SK-N-SH (cell line): Measurements from ENCODE around the gene UBAP1L.

Experiments used
- CHD2 ChIP-seq: fragments of 150-350 bp; IDR thresholded peaks from 2 replicates; pipeline ENCODE4 v1.6.1; 2018; ENCODE audit warnings: low read length; ENCODE audit not compliant: partially characterized antibody
- CTCF ChIP-seq: fragments of 200-600 bp; sonication (generic); IDR thresholded peaks from 2 replicates; pipeline ENCODE4 v1.6.1; 2017; ENCODE audit warnings: antibody characterized with exemption, mild to moderate bottlenecking, moderate library complexity
- ELF1 ChIP-seq: IDR thresholded peaks from 2 replicates; pipeline ENCODE4 v1.4.0; 2012
- EP300 ChIP-seq, 2 experiments: IDR thresholded peaks; 2 replicates each; pipeline versions ENCODE4 v1.4.0 to v1.6.1; 2012; ENCODE audit warnings: borderline replicate concordance in 1 of 2, low read depth in 1 of 2, low read length in 1 of 2
- EZH2phosphoT487 ChIP-seq: fragments of 200-600 bp; sonication (generic); IDR thresholded peaks from 2 replicates; pipeline ENCODE4 v1.6.1; 2017; ENCODE audit warnings: low read depth, mixed run types, mild to moderate bottlenecking, antibody characterized with exemption, moderate library complexity, borderline replicate concordance
- FOXJ3 ChIP-seq: sonication (generic); formaldehyde crosslinking; IDR thresholded peaks from 2 replicates; pipeline ENCODE4 v1.5.1; 2020; ENCODE audit warnings: mild to moderate bottlenecking, missing genetic modification reagents
- FOXM1 ChIP-seq: IDR thresholded peaks from 2 replicates; pipeline ENCODE4 v1.4.0; 2012; ENCODE audit warnings: low read depth, mild to moderate bottlenecking
- GATA2 ChIP-seq: sonication (generic); formaldehyde crosslinking; IDR thresholded peaks from 2 replicates; pipeline ENCODE4 v1.5.0; 2020; ENCODE audit warnings: mild to moderate bottlenecking, missing genetic modification reagents
- JUND ChIP-seq: IDR thresholded peaks from 2 replicates; pipeline ENCODE4 v1.4.0; 2012
- MXI1 ChIP-seq: IDR thresholded peaks from 2 replicates; pipeline ENCODE4 v1.6.1; 2012; ENCODE audit warnings: mild to moderate bottlenecking, low read depth, low read length, improper control_type of control experiment
- RFX5 ChIP-seq: IDR thresholded peaks from 2 replicates; pipeline ENCODE4 v1.6.1; 2012; ENCODE audit warnings: mild to moderate bottlenecking, improper control_type of control experiment, low read length
- YY1 ChIP-seq: IDR thresholded peaks from 2 replicates; pipeline ENCODE4 v1.4.0; 2012; ENCODE audit warnings: low read depth, mild to moderate bottlenecking
- TF ChIP-seq, protein P1 (sequence below): IDR thresholded peaks from 2 replicates; pipeline ENCODE4 v1.6.1; 2012; ENCODE audit warnings: mild to moderate bottlenecking, low read depth, low read length, moderate library complexity
- TF ChIP-seq, protein P2 (sequence below): IDR thresholded peaks from 2 replicates; pipeline ENCODE4 v1.4.0; 2012; ENCODE audit warnings: low read depth

- TF ChIP-seq CTCF (no peak), MXI1 (no peak), FOXJ3 (CRISPR knock-in tag) (no peak), YY1 (no peak), ELF1 (no peak), RFX5 (no peak), CHD2 (no peak), EZH2phosphoT487 (no peak), JUND (no peak), EP300 (IDR thresholded peaks at IDR 0.05; ENCODE audit: borderline replicate concordance in 1 of 2, low read depth in 1 of 2, low read length in 1 of 2) (no peak), GATA2 (CRISPR knock-in tag) (no peak), FOXM1 (no peak)
- TF ChIP-seq, protein P1, sequence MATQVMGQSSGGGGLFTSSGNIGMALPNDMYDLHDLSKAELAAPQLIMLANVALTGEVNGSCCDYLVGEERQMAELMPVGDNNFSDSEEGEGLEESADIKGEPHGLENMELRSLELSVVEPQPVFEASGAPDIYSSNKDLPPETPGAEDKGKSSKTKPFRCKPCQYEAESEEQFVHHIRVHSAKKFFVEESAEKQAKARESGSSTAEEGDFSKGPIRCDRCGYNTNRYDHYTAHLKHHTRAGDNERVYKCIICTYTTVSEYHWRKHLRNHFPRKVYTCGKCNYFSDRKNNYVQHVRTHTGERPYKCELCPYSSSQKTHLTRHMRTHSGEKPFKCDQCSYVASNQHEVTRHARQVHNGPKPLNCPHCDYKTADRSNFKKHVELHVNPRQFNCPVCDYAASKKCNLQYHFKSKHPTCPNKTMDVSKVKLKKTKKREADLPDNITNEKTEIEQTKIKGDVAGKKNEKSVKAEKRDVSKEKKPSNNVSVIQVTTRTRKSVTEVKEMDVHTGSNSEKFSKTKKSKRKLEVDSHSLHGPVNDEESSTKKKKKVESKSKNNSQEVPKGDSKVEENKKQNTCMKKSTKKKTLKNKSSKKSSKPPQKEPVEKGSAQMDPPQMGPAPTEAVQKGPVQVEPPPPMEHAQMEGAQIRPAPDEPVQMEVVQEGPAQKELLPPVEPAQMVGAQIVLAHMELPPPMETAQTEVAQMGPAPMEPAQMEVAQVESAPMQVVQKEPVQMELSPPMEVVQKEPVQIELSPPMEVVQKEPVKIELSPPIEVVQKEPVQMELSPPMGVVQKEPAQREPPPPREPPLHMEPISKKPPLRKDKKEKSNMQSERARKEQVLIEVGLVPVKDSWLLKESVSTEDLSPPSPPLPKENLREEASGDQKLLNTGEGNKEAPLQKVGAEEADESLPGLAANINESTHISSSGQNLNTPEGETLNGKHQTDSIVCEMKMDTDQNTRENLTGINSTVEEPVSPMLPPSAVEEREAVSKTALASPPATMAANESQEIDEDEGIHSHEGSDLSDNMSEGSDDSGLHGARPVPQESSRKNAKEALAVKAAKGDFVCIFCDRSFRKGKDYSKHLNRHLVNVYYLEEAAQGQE = no peak
- TF ChIP-seq, protein P2, sequence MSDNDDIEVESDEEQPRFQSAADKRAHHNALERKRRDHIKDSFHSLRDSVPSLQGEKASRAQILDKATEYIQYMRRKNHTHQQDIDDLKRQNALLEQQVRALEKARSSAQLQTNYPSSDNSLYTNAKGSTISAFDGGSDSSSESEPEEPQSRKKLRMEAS = no peak
Measured at GRCh38 chr15:65068403-65068788, 46.6 kb downstream of the UBAP1L start.
